Dermis blood vessel endothelial cell (primary cell): Measurements from ENCODE around the gene MIER2. TPM values are rescaled to one million over a fixed set of nuclear protein-coding genes. Genes with fewer than 3 reads are reported as not detected.
"Not testable (repeated sequence)": the region's sequence is repeated elsewhere in the genome, so short reads cannot be mapped to it uniquely, and the experiment has no call there.

ENCODE experiments used
- DNase-seq: peaks from one replicate; pipeline ENCODE4 v3.0.0; 2010
- total RNA-seq: library from RNA; depleted of rRNA; stranded (reverse); fragments of >200 nt; gene quantifications from 2 replicates; pipeline ENCODE4 v1.2.3, GENCODE V29; 2014

Gene MIER2
- total RNA-seq, 1 donor from 2014 or later, result 16.5 TPM

GRCh38 chr19:281156-281853 lies 63.3 kb downstream of the MIER2 start:
- no peak for DNase-seq

- no peak for DNase-seq
Observed at GRCh38 chr19:280541-281009, 64.0 kb downstream of the MIER2 start.

- DNase-seq, result no peak
Observed at GRCh38 chr19:279656-280055, 64.9 kb downstream of the MIER2 start.

GRCh38 chr19:279231-279630 lies 65.4 kb downstream of the MIER2 start:
- DNase-seq, result no peak

- DNase-seq, result peak; percentile 62
Observed at GRCh38 chr19:277581-278165, 66.9 kb downstream of the MIER2 start.

GRCh38 chr19:277131-277530 lies 67.5 kb downstream of the MIER2 start:
- no peak for DNase-seq

GRCh38 chr19:275958-276646 lies 68.5 kb downstream of the MIER2 start:
- DNase-seq, result no peak

- DNase-seq, result no peak
Observed at GRCh38 chr19:275000-275399, 69.6 kb downstream of the MIER2 start.

GRCh38 chr19:273393-273792 lies 71.2 kb downstream of the MIER2 start:
- no peak for DNase-seq

- DNase-seq, result no peak
Observed at GRCh38 chr19:271856-272255, 72.7 kb downstream of the MIER2 start.

GRCh38 chr19:270766-271318 lies 73.8 kb downstream of the MIER2 start:
- DNase-seq, result not testable (repeated sequence)

- DNase-seq, result no peak
Observed at GRCh38 chr19:269241-269640, 75.4 kb downstream of the MIER2 start.

- no peak for DNase-seq
Observed at GRCh38 chr19:262125-262524, 82.5 kb downstream of the MIER2 start.

GRCh38 chr19:256804-257203 lies 87.8 kb downstream of the MIER2 start:
- DNase-seq, result not testable (repeated sequence)

Other genes with a start within 250 kb of the MIER2 start
- gene OR4F17, start 237.7 kb downstream of the MIER2 start, total RNA-seq, result not detected in 2 replicates
- 14.3 and 25.8 TPM in 2 replicates for gene PLPP2, start 53.4 kb downstream of the MIER2 start, total RNA-seq
- 1.9 and 5.9 TPM in 2 replicates for gene C2CD4C, start 64.4 kb upstream of the MIER2 start, total RNA-seq
- gene SHC2, start 116.2 kb upstream of the MIER2 start, total RNA-seq, result 8.3 and 11.3 TPM in 2 replicates
- gene MADCAM1, start 151.7 kb upstream of the MIER2 start, total RNA-seq, result 0.09 and 0.34 TPM in 2 replicates
- gene TPGS1, start 162.7 kb upstream of the MIER2 start, total RNA-seq, result 35.6 and 74.0 TPM in 2 replicates
- gene CDC34, start 187.0 kb upstream of the MIER2 start, total RNA-seq, result 111 and 112 TPM in 2 replicates
- gene GZMM, start 199.3 kb upstream of the MIER2 start, total RNA-seq, result not detected in 2 replicates
- 356 and 480 TPM in 2 replicates for gene BSG, start 227.8 kb upstream of the MIER2 start, total RNA-seq
- gene HCN2, start 245.1 kb upstream of the MIER2 start, total RNA-seq, result 0.34 and 0.70 TPM in 2 replicates